HepG2 (cell line): ENCODE measurements around the gene RSBN1L. TPM values are rescaled to one million over a fixed set of nuclear protein-coding genes. Genes with fewer than 3 reads are reported as not detected.

Source experiments
- CREM ChIP-seq, 2 experiments: sonication (generic) in 1 of 2; formaldehyde crosslinking in 1 of 2; IDR thresholded peaks; 2 replicates each; pipeline versions ENCODE4 v1.4.0 to v1.6.1; 2016 to 2020; ENCODE audit warnings: antibody characterized with exemption in 1 of 2, mild to moderate bottlenecking in 1 of 2, missing genetic modification reagents in 1 of 2
- NFE2L1 ChIP-seq: sonication (generic); formaldehyde crosslinking; IDR thresholded peaks from 2 replicates; pipeline ENCODE4 v1.4.0; 2020; ENCODE audit warnings: missing genetic modification reagents, mild to moderate bottlenecking, borderline replicate concordance
- RFX3 ChIP-seq: IDR thresholded peaks from 2 replicates; pipeline ENCODE4 v1.6.1; 2016; ENCODE audit warnings: missing biosample characterization, missing genetic modification reagents
- THAP11 ChIP-seq: IDR thresholded peaks from 2 replicates; pipeline ENCODE4 v1.6.1; 2016; ENCODE audit warnings: missing biosample characterization, missing genetic modification reagents
- WIZ ChIP-seq: sonication (generic); formaldehyde crosslinking; IDR thresholded peaks from 2 replicates; pipeline ENCODE4 v1.5.1; 2020; ENCODE audit warnings: mild to moderate bottlenecking, missing genetic modification reagents
- ZHX2 ChIP-seq, 2 experiments: sonication (generic) in 1 of 2; formaldehyde crosslinking in 1 of 2; IDR thresholded peaks; 2 replicates each; pipeline versions ENCODE4 v1.6.1 to v1.9.0; 2014 to 2022; ENCODE audit warnings: antibody characterized with exemption in 1 of 2, borderline replicate concordance in 1 of 2, inconsistent platforms in 1 of 2, low read depth in 1 of 2, missing genetic modification reagents in 1 of 2
- ZNF17 ChIP-seq: sonication (generic); formaldehyde crosslinking; IDR thresholded peaks from 2 replicates; pipeline ENCODE4 v1.5.0; 2020; ENCODE audit warnings: mild to moderate bottlenecking, missing genetic modification reagents
- polyA plus RNA-seq, 8 experiments: library from polyadenylated mRNA; depleted of rRNA in 3 of 8; stranded (reverse) in 7 of 8; unstranded in 1 of 8; fragments of >200 nt; fragmentation: Illumina TruSeq in 4 of 8; extraction: Trizol in 4 of 8; gene quantifications; 2 replicates each; pipeline versions ENCODE4 v1.2.1 to v1.2.3, GENCODE V29; 2011 to 2016; ENCODE audit warnings: low read depth in 4 of 8, missing spikeins in 1 of 8, mixed read lengths in 1 of 8; ENCODE audit not compliant: insufficient read depth in 1 of 8
- total RNA-seq, 5 experiments: library from RNA; depleted of rRNA; stranded (reverse); fragments of >200 nt; fragmentation: Illumina TruSeq; extraction: Trizol; gene quantifications; 2 replicates each; pipeline ENCODE4 v1.2.3, GENCODE V29; 2016; ENCODE audit warnings: low read depth in 1 of 5
- TF ChIP-seq, protein P1 (sequence below): sonication (generic); formaldehyde crosslinking; IDR thresholded peaks from 2 replicates; pipeline ENCODE4 v1.5.0; 2020; ENCODE audit warnings: mild to moderate bottlenecking, missing genetic modification reagents, borderline replicate concordance
- TF ChIP-seq, protein P2 (sequence below): sonication (generic); formaldehyde crosslinking; IDR thresholded peaks from 2 replicates; pipeline ENCODE4 v1.8.0; 2022; ENCODE audit warnings: mild to moderate bottlenecking, missing genetic modification reagents, borderline replicate concordance
- TF ChIP-seq, protein P3 (sequence below), 2 experiments: fragments of 450-650 bp in 1 of 2; sonication (generic) in 1 of 2; formaldehyde crosslinking; IDR thresholded peaks; 2 replicates each; pipeline versions ENCODE4 v1.5.0 to v1.8.0; 2020 to 2022; ENCODE audit warnings: mild to moderate bottlenecking in 1 of 2, missing genetic modification reagents in 1 of 2

Gene RSBN1L
- total and polyA plus RNA-seq, 2 of the 13 experiments (the other 11 are each of a cell fraction or from before 2014, with no cell fraction given): 7.7 to 21.3 TPM

DNA sequence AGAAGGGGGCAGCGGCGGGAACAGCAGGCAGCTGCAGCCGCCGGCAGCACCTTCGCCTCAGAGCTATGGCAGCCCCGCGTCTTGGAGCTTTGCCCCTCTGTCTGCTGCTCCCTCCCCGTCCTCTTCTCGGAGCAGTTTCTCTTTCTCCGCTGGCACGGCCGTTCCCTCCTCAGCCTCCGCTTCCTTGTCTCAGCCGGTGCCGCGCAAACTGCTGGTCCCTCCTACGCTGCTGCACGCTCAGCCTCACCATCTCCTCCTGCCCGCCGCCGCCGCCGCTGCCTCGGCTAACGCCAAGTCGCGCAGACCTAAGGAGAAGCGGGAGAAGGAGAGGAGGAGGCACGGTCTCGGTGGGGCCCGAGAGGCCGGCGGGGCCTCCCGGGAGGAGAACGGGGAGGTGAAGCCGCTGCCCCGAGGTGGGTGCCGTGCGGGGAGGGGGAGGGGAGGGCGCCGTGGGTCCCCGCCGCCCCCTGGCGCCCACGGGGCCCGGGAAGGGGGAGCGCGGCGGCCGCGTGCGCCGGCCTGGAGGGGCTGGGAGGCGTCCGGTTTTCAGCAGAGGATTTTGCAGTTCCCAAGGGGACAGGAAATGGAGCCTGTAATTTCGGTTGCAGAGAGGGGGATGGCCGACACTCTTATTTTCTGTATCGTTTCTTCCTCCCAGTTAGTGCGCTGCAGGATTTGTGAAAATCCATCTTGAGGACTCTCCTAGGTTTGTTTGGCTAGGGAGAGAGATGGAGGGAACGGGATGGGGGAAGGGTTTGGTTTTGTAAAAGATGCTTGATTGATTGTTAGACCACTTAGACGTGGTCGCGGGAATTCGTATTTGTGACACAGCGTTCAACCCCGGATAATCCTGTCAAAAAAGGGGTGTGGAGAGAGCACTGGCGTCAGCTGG, 630 bp downstream of the RSBN1L start (continued):
- TF ChIP-seq, protein P1, sequence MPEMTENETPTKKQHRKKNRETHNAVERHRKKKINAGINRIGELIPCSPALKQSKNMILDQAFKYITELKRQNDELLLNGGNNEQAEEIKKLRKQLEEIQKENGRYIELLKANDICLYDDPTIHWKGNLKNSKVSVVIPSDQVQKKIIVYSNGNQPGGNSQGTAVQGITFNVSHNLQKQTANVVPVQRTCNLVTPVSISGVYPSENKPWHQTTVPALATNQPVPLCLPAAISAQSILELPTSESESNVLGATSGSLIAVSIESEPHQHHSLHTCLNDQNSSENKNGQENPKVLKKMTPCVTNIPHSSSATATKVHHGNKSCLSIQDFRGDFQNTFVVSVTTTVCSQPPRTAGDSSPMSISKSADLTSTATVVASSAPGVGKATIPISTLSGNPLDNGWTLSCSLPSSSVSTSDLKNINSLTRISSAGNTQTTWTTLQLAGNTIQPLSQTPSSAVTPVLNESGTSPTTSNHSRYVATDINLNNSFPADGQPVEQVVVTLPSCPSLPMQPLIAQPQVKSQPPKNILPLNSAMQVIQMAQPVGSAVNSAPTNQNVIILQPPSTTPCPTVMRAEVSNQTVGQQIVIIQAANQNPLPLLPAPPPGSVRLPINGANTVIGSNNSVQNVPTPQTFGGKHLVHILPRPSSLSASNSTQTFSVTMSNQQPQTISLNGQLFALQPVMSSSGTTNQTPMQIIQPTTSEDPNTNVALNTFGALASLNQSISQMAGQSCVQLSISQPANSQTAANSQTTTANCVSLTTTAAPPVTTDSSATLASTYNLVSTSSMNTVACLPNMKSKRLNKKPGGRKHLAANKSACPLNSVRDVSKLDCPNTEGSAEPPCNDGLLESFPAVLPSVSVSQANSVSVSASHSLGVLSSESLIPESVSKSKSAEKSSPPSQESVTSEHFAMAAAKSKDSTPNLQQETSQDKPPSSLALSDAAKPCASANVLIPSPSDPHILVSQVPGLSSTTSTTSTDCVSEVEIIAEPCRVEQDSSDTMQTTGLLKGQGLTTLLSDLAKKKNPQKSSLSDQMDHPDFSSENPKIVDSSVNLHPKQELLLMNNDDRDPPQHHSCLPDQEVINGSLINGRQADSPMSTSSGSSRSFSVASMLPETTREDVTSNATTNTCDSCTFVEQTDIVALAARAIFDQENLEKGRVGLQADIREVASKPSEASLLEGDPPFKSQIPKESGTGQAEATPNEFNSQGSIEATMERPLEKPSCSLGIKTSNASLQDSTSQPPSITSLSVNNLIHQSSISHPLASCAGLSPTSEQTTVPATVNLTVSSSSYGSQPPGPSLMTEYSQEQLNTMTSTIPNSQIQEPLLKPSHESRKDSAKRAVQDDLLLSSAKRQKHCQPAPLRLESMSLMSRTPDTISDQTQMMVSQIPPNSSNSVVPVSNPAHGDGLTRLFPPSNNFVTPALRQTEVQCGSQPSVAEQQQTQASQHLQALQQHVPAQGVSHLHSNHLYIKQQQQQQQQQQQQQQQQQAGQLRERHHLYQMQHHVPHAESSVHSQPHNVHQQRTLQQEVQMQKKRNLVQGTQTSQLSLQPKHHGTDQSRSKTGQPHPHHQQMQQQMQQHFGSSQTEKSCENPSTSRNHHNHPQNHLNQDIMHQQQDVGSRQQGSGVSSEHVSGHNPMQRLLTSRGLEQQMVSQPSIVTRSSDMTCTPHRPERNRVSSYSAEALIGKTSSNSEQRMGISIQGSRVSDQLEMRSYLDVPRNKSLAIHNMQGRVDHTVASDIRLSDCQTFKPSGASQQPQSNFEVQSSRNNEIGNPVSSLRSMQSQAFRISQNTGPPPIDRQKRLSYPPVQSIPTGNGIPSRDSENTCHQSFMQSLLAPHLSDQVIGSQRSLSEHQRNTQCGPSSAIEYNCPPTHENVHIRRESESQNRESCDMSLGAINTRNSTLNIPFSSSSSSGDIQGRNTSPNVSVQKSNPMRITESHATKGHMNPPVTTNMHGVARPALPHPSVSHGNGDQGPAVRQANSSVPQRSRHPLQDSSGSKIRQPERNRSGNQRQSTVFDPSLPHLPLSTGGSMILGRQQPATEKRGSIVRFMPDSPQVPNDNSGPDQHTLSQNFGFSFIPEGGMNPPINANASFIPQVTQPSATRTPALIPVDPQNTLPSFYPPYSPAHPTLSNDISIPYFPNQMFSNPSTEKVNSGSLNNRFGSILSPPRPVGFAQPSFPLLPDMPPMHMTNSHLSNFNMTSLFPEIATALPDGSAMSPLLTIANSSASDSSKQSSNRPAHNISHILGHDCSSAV (CRISPR knock-in tag): no peak
- TF ChIP-seq WIZ: no peak
- no peak for TF ChIP-seq CREM (IDR thresholded peaks at IDR 0.05)
- no peak for TF ChIP-seq CREM (CRISPR knock-in tag; IDR thresholded peaks at IDR 0.05)
- no peak for TF ChIP-seq NFE2L1
- TF ChIP-seq, protein P2, sequence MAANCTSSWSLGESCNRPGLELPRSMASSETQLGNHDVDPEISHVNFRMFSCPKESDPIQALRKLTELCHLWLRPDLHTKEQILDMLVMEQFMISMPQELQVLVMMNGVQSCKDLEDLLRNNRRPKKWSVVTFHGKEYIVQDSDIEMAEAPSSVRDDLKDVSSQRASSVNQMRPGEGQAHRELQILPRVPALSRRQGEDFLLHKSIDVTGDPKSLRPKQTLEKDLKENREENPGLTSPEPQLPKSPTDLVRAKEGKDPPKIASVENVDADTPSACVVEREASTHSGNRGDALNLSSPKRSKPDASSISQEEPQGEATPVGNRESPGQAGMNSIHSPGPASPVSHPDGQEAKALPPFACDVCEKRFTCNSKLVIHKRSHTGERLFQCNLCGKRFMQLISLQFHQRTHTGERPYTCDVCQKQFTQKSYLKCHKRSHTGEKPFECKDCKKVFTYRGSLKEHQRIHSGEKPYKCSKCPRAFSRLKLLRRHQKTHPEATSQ: peak; percentile 61; the same call in 1 of the 2 replicates
- TF ChIP-seq ZHX2 (IDR thresholded peaks at IDR 0.05; ENCODE audit: low read depth): no peak; the same call in 1 of the 2 replicates
- TF ChIP-seq ZHX2 (CRISPR knock-in tag; IDR thresholded peaks at IDR 0.05; ENCODE audit: borderline replicate concordance): no peak
- no peak for TF ChIP-seq THAP11 (CRISPR knock-in tag)
- no peak for TF ChIP-seq ZNF17
- no peak for TF ChIP-seq RFX3
- TF ChIP-seq, protein P3, sequence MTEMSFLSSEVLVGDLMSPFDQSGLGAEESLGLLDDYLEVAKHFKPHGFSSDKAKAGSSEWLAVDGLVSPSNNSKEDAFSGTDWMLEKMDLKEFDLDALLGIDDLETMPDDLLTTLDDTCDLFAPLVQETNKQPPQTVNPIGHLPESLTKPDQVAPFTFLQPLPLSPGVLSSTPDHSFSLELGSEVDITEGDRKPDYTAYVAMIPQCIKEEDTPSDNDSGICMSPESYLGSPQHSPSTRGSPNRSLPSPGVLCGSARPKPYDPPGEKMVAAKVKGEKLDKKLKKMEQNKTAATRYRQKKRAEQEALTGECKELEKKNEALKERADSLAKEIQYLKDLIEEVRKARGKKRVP (CRISPR knock-in tag; IDR thresholded peaks at IDR 0.05): no peak
